Activated CD4-positive, alpha-beta T cell treated with anti-CD3 and anti-CD28 coated beads for 48 hours (primary cell): ENCODE data around the gene SOS2.
A peak's percentile ranks its signal among the peaks of the same experiment; 100 is the strongest.

Experiments
- DNase-seq: peaks from one replicate; pipeline ENCODE4 v3.0.0-alpha.2; 2020

SOS2 gene

GRCh38 chr14:50113381-50114035 lies 117.9 kb downstream of the SOS2 start:
- no peak for DNase-seq

- DNase-seq, result no peak
These were observed 120.9 kb downstream of the SOS2 start for GRCh38 chr14:50110323-50111037.

- no peak for DNase-seq
These were observed 122.0 kb downstream of the SOS2 start for GRCh38 chr14:50109342-50109741.

GRCh38 chr14:50107850-50108249 lies 123.5 kb downstream of the SOS2 start:
- DNase-seq, result no peak

- DNase-seq, result no peak
These were observed 125.2 kb downstream of the SOS2 start for GRCh38 chr14:50106178-50106577.

GRCh38 chr14:50103558-50103957 lies 127.8 kb downstream of the SOS2 start:
- DNase-seq, result no peak

- no peak for DNase-seq
These were observed 130.0 kb downstream of the SOS2 start for GRCh38 chr14:50101417-50101816.

GRCh38 chr14:50100805-50101204 lies 130.6 kb downstream of the SOS2 start:
- DNase-seq, result no peak

- no peak for DNase-seq
These were observed 132.0 kb downstream of the SOS2 start for GRCh38 chr14:50099335-50099734.

GRCh38 chr14:50095895-50096294 lies 135.5 kb downstream of the SOS2 start:
- DNase-seq, result no peak

GRCh38 chr14:50094056-50094755 lies 137.2 kb downstream of the SOS2 start:
- DNase-seq, result no peak

- DNase-seq, result no peak
These were observed 137.9 kb downstream of the SOS2 start for GRCh38 chr14:50093496-50093895.

- DNase-seq, result no peak
These were observed 139.3 kb downstream of the SOS2 start for GRCh38 chr14:50092006-50092555.

GRCh38 chr14:50091240-50091913 lies 140.0 kb downstream of the SOS2 start:
- DNase-seq, result no peak

GRCh38 chr14:50089208-50089607 lies 142.2 kb downstream of the SOS2 start:
- DNase-seq, result peak; percentile 48

- no peak for DNase-seq
These were observed 142.6 kb downstream of the SOS2 start for GRCh38 chr14:50088731-50089130.

- DNase-seq, result no peak
These were observed 143.3 kb downstream of the SOS2 start for GRCh38 chr14:50088117-50088515.

- no peak for DNase-seq
These were observed 143.8 kb downstream of the SOS2 start for GRCh38 chr14:50087341-50088116.

- no peak for DNase-seq
These were observed 145.1 kb downstream of the SOS2 start for GRCh38 chr14:50086321-50086711.

GRCh38 chr14:50085570-50086320 lies 145.6 kb downstream of the SOS2 start:
- DNase-seq, result peak; percentile 68

- no peak for DNase-seq
These were observed 146.7 kb downstream of the SOS2 start for GRCh38 chr14:50084666-50085065.
